A673 (cell line): ENCODE results near the gene TPX2. TPM values are rescaled to one million over a fixed set of nuclear protein-coding genes. Genes with fewer than 3 reads are reported as not detected.
A peak's percentile ranks its signal among the peaks of the same experiment; 100 is the strongest.

Source experiments
- BruUV-seq: library from RNA; stranded (reverse); fragments of 400-500 nt; replicated peaks from 2 replicates; lab custom pipeline; 2021; lab: Mats Ljungman, UMichigan
- CTCF ChIA-PET: fragments of 300-600 bp; sonication (Branson Sonifier 250); formaldehyde crosslinking; loops from one replicate; lab custom pipeline; 2022; ENCODE audit warnings: antibody characterized with exemption; lab: Charles Lee
- POLR2A ChIA-PET: fragments of 300-600 bp; sonication (Branson Sonifier 250); formaldehyde crosslinking; loops from one replicate; lab custom pipeline; 2022; ENCODE audit warnings: antibody characterized with exemption; ENCODE audit not compliant: low non-redundant PET; lab: Charles Lee
- DNase-seq: peaks from one replicate; pipeline ENCODE4 v3.0.0-alpha.2; 2015; ENCODE audit warnings: low spot score
- H3K27ac ChIP-seq: fragments of 200-600 bp; sonication (generic); 2 replicates; pipeline ENCODE4 v1.5.1; 2016; ENCODE audit warnings: mixed run types, low read depth, mild to moderate bottlenecking, mixed read lengths, antibody characterized with exemption, low read length; ENCODE audit not compliant: poor library complexity, severe bottlenecking
- H3K27me3 ChIP-seq: fragments of 200-600 bp; sonication (generic); replicated peaks from 2 replicates; pipeline ENCODE4 v1.6.1; 2017; ENCODE audit warnings: mixed run types, low read depth, mild to moderate bottlenecking, mixed read lengths, antibody characterized with exemption, low read length; ENCODE audit not compliant: insufficient read depth, poor library complexity
- H3K36me3 ChIP-seq: fragments of 200-600 bp; sonication (generic); 2 replicates; pipeline ENCODE4 v1.6.1; 2016; ENCODE audit warnings: mixed run types, mild to moderate bottlenecking, mixed read lengths, antibody characterized with exemption, low read length; ENCODE audit not compliant: insufficient read depth, poor library complexity, severe bottlenecking
- H3K4me1 ChIP-seq: fragments of 200-600 bp; sonication (generic); 2 replicates; pipeline ENCODE4 v1.6.1; 2017; ENCODE audit warnings: mixed run types, mild to moderate bottlenecking, mixed read lengths, antibody characterized with exemption, low read length; ENCODE audit not compliant: insufficient read depth, poor library complexity, severe bottlenecking
- H3K4me3 ChIP-seq: fragments of 200-600 bp; sonication (generic); 2 replicates; pipeline ENCODE4 v1.5.1; 2016; ENCODE audit warnings: low read depth, mixed run types, mild to moderate bottlenecking, mixed read lengths, low read length; ENCODE audit not compliant: poor library complexity, severe bottlenecking
- H3K9me3 ChIP-seq: fragments of 200-600 bp; sonication (generic); 2 replicates; pipeline ENCODE4 v1.6.1; 2016; ENCODE audit warnings: mixed run types, low read depth, mild to moderate bottlenecking, mixed read lengths, antibody characterized with exemption, low read length; ENCODE audit not compliant: poor library complexity, severe bottlenecking
- CTCF ChIP-seq: fragments of 300-800, 200-600 bp; sonication (generic); conservative IDR thresholded peaks from 2 replicates; pipeline ENCODE4 v1.5.1; 2017; ENCODE audit warnings: low read depth, mild to moderate bottlenecking, antibody characterized with exemption, low read length, moderate library complexity, mixed read lengths
- EZH2 ChIP-seq: fragments of 200-600 bp; sonication (generic); IDR thresholded peaks from 2 replicates; pipeline ENCODE4 v1.6.1; 2017; ENCODE audit warnings: borderline replicate concordance, low read depth, mild to moderate bottlenecking, mixed read lengths, antibody characterized with exemption, low read length; ENCODE audit not compliant: poor library complexity, severe bottlenecking
- intact Hi-C: fragments of 100-400 bp; cut with micrococcal nuclease; formaldehyde crosslinking; loops from one replicate; pipeline ENCODE4 v1.10.0; 2022; ENCODE audit not compliant: unreplicated experiment
- total RNA-seq: library from RNA; stranded (reverse); gene quantifications from 2 replicates; pipeline ENCODE4 v1.2.3, GENCODE V29; 2021

TPX2 gene
- total RNA-seq, 1 experiment from 2014 or later = 187 TPM

GRCh38 chr20:31693402-31693801 is 45.7 kb upstream of the TPX2 start:
- BruUV-seq = no TSS peak
- Histone ChIP-seq H3K9me3 (no peaks in the 10 kb centered on the region), H3K4me3 (no peak overlapping the region), H3K36me3 (peaks cover 9% of the 10 kb centered on the region), H3K27me3 (no peaks in the 10 kb centered on the region), H3K27ac (peak overlapping the region; percentile 20), H3K4me1 (peaks cover 47% of the 10 kb centered on the region)
- CTCF ChIA-PET = interaction anchor here (0.6 to 1.3 kb wide), 2 partner anchors 32 to 81 kb away, joined by 3 to 6 read pairs; no protein-coding TSS in a partner anchor
- no peak for DNase-seq
- POLR2A ChIA-PET = no interaction called here
- intact Hi-C loops = no loop called here
- no peak for TF ChIP-seq CTCF
- no peak for TF ChIP-seq EZH2

DNA sequence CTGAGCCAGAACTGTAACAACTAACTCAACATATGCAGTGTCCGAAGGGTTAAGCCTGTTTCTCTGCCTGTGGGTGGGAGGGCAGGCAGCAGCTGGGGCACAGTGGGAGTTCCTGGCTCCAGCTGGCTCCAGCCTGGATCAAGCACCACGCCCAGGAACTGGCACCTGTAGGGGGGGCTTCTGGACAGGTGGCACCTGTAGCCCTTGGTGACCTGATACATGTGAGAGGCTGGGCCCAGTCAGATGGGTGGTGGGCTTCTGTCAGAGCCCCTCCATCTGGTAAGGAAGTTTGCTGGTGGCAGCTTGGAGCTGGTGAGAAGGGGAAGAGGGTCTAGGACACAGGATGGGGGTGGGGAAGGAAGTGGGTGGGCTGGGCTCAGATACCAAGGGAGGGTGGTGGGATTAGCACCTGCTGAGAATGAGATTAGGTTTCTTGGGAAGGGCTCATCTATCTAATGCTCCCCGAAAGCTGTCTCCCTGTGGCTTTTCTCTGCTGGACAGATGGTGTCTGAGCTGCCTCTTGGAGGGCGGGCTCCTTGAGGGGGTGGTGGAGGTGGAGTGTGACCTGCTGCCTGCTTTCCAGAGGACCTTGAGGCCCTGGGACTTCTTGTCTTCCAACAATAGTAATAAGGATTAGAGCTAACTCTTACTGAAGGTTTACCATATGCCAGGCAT is 45.0 kb upstream of the TPX2 start:
- Histone ChIP-seq H3K27me3 (no peaks in the 10 kb centered on the region), H3K9me3 (no peaks in the 10 kb centered on the region), H3K4me3 (no peak overlapping the region), H3K4me1 (peaks cover 47% of the 10 kb centered on the region), H3K36me3 (peaks cover 15% of the 10 kb centered on the region), H3K27ac (peak overlapping the region; percentile 52)
- BruUV-seq = no TSS peak
- intact Hi-C loops = no loop called here
- TF ChIP-seq EZH2 (no peak), CTCF (no peak)
- peak; percentile 49 for DNase-seq
- CTCF ChIA-PET = interaction anchor here (0.6 to 1.3 kb wide), 2 partner anchors 32 to 62 kb away, joined by 4 to 6 read pairs; no protein-coding TSS in a partner anchor
- POLR2A ChIA-PET = no interaction called here

DNA sequence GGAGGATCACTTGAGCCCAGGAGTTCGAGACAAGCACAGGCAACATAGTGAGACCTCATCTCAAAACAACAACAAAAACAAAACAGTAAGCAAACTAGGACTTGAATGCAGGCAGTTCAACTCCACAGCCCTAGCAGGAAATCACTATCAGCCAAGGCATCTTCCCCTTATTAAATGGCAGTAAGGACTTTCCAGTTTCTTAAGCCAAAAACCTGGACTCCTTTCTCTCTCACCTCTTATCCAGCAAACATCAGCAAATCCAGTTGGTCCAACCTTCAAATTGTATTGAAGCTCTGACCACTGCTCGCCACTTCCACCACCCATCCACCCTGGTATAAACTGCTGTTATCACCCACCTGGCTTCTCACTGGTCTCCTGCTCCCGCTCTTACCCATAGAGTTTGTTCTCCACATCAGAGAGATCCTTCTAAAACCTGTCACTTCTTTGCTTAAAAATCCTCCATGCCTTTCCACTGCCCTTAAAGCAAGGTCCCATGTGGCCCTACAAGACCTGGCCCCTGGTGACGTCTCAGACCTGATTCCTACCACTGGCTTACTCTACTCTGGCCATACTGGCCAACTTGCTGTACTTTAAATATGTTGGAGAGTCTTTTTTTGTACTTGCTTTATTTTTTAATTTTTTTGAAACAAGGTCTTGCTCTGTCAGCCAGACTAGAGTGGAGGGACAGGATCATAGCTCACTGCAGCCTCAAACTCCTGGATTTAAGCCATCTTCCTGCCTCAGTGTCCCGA is 44.1 kb upstream of the TPX2 start:
- no peak for DNase-seq
- H3K4me3 ChIP-seq = no peak overlapping the region
- peaks cover 50% of the 10 kb centered on the region for H3K4me1 ChIP-seq
- POLR2A ChIA-PET = interaction anchor here (1.1 kb wide), 1 partner anchor 31 kb away, joined by 4 read pairs; no protein-coding TSS in a partner anchor
- TF ChIP-seq CTCF (no peak), EZH2 (no peak)
- CTCF ChIA-PET = no interaction called here
- peak overlapping the region; percentile 52 for H3K27ac ChIP-seq
- no peaks in the 10 kb centered on the region for H3K27me3 ChIP-seq
- peaks cover 15% of the 10 kb centered on the region for H3K36me3 ChIP-seq
- no peaks in the 10 kb centered on the region for H3K9me3 ChIP-seq
- intact Hi-C loops = no loop called here
- BruUV-seq = no TSS peak
